RWPE2 (cell line): ENCODE results near the gene ZC3H4.

Experiments used
- ATAC-seq: fragments of 200-7000 bp; cut with Tn5 transposase; 3 replicates; pipeline ENCODE4 v1.9.1; 2021; ENCODE audit warnings: low read depth
- DNase-seq: peaks from one replicate; pipeline ENCODE4 v3.0.0-alpha.2; 2020; ENCODE audit warnings: low spot score
- H3K27ac ChIP-seq: fragments of 450-650 bp; 2 replicates; pipeline ENCODE4 v1.5.1; 2017; ENCODE audit warnings: mild to moderate bottlenecking; ENCODE audit not compliant: poor library complexity, severe bottlenecking
- H3K27me3 ChIP-seq: fragments of 250-450 bp; sonication (Bioruptor Pico); 2 replicates; pipeline ENCODE4 v1.5.1; 2021; ENCODE audit warnings: mild to moderate bottlenecking, moderate library complexity; ENCODE audit not compliant: insufficient read depth, poor library complexity, severe bottlenecking
- H3K36me3 ChIP-seq: fragments of 250-450 bp; sonication (Bioruptor Pico); 2 replicates; pipeline ENCODE4 v1.5.1; 2020; ENCODE audit warnings: low read depth, mild to moderate bottlenecking, moderate library complexity
- H3K4me1 ChIP-seq: fragments of 250-450 bp; sonication (Bioruptor Pico); 2 replicates; pipeline ENCODE4 v1.5.1; 2021; ENCODE audit warnings: mild to moderate bottlenecking, moderate library complexity; ENCODE audit not compliant: insufficient read depth, poor library complexity, severe bottlenecking
- H3K4me3 ChIP-seq: fragments of 250-450 bp; sonication (Bioruptor Pico); 2 replicates; pipeline ENCODE4 v1.5.1; 2021; ENCODE audit warnings: mild to moderate bottlenecking, moderate library complexity; ENCODE audit not compliant: severe bottlenecking
- H3K9me3 ChIP-seq: fragments of 250-450 bp; sonication (Bioruptor Pico); 2 replicates; pipeline ENCODE4 v1.5.1; 2021; ENCODE audit warnings: mild to moderate bottlenecking, moderate library complexity; ENCODE audit not compliant: severe bottlenecking
- TF ChIP-seq, protein P1 (sequence below): fragments of 450-650 bp; IDR thresholded peaks from one replicate; pipeline ENCODE4 v1.5.1; 2017; ENCODE audit warnings: mild to moderate bottlenecking, moderate library complexity; ENCODE audit not compliant: poor library complexity, severe bottlenecking

Gene ZC3H4

DNA sequence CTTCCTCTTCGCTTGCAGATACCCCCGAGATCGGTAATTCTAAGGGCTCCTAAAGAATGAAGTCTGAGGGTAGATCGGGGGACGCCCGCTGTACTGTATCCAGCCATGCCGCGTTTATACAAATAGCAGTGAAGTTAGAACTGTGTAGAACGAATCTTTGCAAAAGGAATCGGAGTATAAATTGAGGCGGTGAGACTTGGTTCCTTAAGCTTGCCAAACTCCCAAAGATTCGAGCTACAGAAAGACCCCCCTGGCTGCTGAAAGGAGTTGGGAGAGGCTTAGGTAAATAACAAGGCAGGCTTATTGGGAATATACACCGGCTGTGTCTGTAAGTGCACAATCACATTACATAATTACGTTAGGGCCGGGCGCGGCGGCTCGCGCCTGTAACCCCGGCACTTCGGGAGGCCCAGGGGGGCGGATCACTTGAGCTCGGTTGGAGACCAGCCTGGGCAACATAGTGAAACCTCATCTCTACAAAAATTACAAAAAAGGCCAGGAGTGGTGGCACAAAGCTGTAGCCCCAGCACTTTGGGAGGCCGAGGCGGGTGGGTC, 77.4 kb downstream of the ZC3H4 start:
- no peaks in the 10 kb centered on the region for H3K27me3 ChIP-seq
- no peaks in the 10 kb centered on the region for H3K36me3 ChIP-seq
- H3K9me3 ChIP-seq = no peaks in the 10 kb centered on the region
- peak overlapping the region; percentile 64 for H3K27ac ChIP-seq
- peak overlapping the region; percentile 27 for H3K4me3 ChIP-seq
- TF ChIP-seq, protein P1, sequence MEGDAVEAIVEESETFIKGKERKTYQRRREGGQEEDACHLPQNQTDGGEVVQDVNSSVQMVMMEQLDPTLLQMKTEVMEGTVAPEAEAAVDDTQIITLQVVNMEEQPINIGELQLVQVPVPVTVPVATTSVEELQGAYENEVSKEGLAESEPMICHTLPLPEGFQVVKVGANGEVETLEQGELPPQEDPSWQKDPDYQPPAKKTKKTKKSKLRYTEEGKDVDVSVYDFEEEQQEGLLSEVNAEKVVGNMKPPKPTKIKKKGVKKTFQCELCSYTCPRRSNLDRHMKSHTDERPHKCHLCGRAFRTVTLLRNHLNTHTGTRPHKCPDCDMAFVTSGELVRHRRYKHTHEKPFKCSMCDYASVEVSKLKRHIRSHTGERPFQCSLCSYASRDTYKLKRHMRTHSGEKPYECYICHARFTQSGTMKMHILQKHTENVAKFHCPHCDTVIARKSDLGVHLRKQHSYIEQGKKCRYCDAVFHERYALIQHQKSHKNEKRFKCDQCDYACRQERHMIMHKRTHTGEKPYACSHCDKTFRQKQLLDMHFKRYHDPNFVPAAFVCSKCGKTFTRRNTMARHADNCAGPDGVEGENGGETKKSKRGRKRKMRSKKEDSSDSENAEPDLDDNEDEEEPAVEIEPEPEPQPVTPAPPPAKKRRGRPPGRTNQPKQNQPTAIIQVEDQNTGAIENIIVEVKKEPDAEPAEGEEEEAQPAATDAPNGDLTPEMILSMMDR = peak; percentile 83
- peaks cover 6% of the 10 kb centered on the region for H3K4me1 ChIP-seq
- DNase-seq (no peak), ATAC-seq (peak; percentile 53)

- no peaks in the 10 kb centered on the region for H3K27me3 ChIP-seq
- H3K4me1 ChIP-seq = peaks cover 6% of the 10 kb centered on the region
- peak overlapping the region; percentile 64 for H3K27ac ChIP-seq
- no peaks in the 10 kb centered on the region for H3K36me3 ChIP-seq
- peak overlapping the region; percentile 27 for H3K4me3 ChIP-seq
- TF ChIP-seq, protein P1 = peak; percentile 98
- no peaks in the 10 kb centered on the region for H3K9me3 ChIP-seq
- ATAC-seq (peak; percentile 84), DNase-seq (no peak)
Observed at GRCh38 chr19:47035127-47036096, 78.2 kb downstream of the ZC3H4 start.

GRCh38 chr19:47032171-47032811, 81.3 kb downstream of the ZC3H4 start:
- Histone ChIP-seq H3K27me3 (peaks cover 5% of the 10 kb centered on the region), H3K27ac (no peak overlapping the region), H3K9me3 (no peaks in the 10 kb centered on the region), H3K4me1 (peaks cover 6% of the 10 kb centered on the region), H3K36me3 (no peaks in the 10 kb centered on the region), H3K4me3 (no peak overlapping the region)
- TF ChIP-seq, protein P1 = peak; percentile 91
- peak; percentile 58 for ATAC-seq
- DNase-seq = no peak

DNA sequence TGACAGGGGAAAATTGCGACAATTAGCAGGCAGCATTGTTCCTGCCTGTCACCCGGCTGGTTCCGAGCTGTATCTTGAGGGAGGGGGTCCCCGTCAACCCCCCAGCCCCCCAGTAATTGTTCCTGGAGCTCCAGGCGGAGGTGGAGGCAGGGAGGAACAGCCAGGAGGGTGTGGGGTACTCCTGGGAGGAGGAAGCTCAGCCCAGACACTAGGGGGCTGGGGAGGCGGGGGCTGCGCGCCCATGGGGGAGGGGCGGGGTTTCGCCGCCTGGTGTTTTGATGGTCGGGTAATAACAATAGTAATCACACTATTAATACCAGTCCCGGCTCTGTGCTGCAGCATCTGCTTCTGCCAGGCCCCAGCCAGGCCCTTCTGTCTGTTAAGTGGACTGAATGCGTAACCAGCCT, 85.4 kb downstream of the ZC3H4 start:
- peaks cover 22% of the 10 kb centered on the region for H3K27me3 ChIP-seq
- ATAC-seq = no peak
- H3K9me3 ChIP-seq = no peaks in the 10 kb centered on the region
- TF ChIP-seq, protein P1 = no peak
- H3K27ac ChIP-seq = no peak overlapping the region
- DNase-seq = no peak
- H3K4me1 ChIP-seq = no peaks in the 10 kb centered on the region
- H3K4me3 ChIP-seq = no peak overlapping the region
- no peaks in the 10 kb centered on the region for H3K36me3 ChIP-seq
